Muscle layer of colon (tissue), 2 donors: Measurements from ENCODE around the gene PRXL2B.

Experiments
- H3K27ac ChIP-seq: one replicate; pipeline ENCODE4 v1.7.0; 2013; ENCODE audit warnings: low read depth, mild to moderate bottlenecking, low read length, moderate library complexity
- H3K27me3 ChIP-seq, 2 donors: one replicate each; pipeline ENCODE4 v1.7.0; 2013; ENCODE audit warnings: low read length in 2 of 2, mild to moderate bottlenecking in 2 of 2; ENCODE audit not compliant: insufficient read depth in 2 of 2, control insufficient read depth in 1 of 2
- H3K36me3 ChIP-seq: one replicate; pipeline ENCODE4 v1.7.0; 2013; ENCODE audit warnings: mild to moderate bottlenecking, low read length; ENCODE audit not compliant: insufficient read depth
- H3K4me1 ChIP-seq: one replicate; pipeline ENCODE4 v1.7.0; 2013; ENCODE audit warnings: mild to moderate bottlenecking, low read length; ENCODE audit not compliant: insufficient read depth
- H3K4me3 ChIP-seq, 2 donors: one replicate each; pipeline ENCODE4 v1.7.0; 2013; ENCODE audit warnings: low read length in 2 of 2, low read depth in 1 of 2, mild to moderate bottlenecking in 1 of 2, moderate library complexity in 1 of 2
- H3K9ac ChIP-seq: one replicate; pipeline ENCODE4 v1.7.0; 2013; ENCODE audit warnings: low read length
- H3K9me3 ChIP-seq: one replicate; pipeline ENCODE4 v1.7.0; 2013; ENCODE audit warnings: mild to moderate bottlenecking, low read length
- donor health status: abdominal sarcoma.
- donor health status: Adenocarcinoma of cecum.

Gene PRXL2B

DNA sequence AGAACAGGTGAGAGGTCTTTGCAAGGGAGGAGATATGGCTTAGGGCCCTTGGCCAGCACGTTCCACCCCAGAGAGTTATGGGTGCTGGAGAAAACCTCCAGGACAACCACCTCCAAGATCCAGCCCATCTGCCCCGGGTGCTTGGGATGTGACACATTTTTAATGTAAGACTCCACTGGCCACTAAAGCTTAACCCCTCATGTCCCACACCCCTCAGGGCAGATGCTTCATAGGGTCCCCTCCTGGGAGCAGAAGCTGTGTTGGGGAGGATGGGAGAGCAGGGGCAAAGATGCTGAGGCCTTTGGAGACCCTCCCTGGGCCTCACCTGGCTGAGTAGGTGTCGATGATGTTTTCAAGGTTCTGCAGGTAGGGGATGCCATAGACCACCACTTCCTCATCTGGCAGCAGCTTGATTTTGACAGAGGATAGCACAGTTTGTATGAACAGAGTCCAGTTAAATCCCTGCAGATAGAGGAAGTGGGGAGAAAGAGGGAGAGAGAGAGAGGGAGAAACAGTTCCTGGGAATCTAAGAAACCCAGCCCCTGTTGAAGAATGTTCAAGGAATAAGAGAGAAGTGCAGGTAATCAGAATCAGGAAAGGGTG is 11.9 kb downstream of the PRXL2B start:
- H3K36me3 ChIP-seq = no peaks in the 10 kb centered on the region
- no peak overlapping the region for H3K9ac ChIP-seq
- H3K27me3 ChIP-seq = peaks cover 0 to 9% of the 10 kb centered on the region in 2 donors
- peaks cover 5% of the 10 kb centered on the region for H3K9me3 ChIP-seq
- H3K4me1 ChIP-seq = no peaks in the 10 kb centered on the region
- no peak overlapping the region for H3K4me3 ChIP-seq
- no peak overlapping the region for H3K27ac ChIP-seq

DNA sequence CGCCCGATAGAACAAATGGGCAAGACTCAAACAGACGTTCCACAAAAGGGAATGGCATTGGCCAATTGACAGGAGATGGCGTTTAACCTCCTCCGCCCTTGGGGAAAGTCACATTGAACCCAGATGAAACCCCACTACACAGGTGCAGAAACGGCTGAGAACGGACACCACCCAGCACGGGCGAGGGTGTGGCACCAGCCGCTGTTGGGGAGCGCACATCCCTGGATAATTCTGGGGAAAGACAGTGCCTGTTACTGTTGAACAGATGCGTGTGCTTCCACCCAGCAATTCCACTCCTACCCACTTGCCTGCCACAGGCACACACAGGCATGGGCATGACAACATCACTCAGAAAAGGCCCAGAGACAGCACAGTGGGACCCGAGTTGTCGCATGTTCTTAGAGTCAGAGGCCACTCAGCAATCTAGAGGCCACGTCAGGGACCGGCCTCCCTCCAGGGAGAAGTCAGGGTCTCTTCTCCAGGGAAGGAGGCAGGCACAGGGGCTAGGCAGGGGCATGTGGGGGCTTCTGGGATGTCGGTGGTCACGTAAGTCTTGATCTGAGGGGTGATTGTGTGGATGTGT is 15.2 kb downstream of the PRXL2B start:
- peaks cover 5% of the 10 kb centered on the region for H3K9me3 ChIP-seq
- no peaks in the 10 kb centered on the region for H3K36me3 ChIP-seq
- no peak overlapping the region for H3K4me3 ChIP-seq
- H3K27ac ChIP-seq = no peak overlapping the region
- no peaks in the 10 kb centered on the region for H3K4me1 ChIP-seq
- peaks cover 0 to 9% of the 10 kb centered on the region in 2 donors for H3K27me3 ChIP-seq
- H3K9ac ChIP-seq = no peak overlapping the region

DNA sequence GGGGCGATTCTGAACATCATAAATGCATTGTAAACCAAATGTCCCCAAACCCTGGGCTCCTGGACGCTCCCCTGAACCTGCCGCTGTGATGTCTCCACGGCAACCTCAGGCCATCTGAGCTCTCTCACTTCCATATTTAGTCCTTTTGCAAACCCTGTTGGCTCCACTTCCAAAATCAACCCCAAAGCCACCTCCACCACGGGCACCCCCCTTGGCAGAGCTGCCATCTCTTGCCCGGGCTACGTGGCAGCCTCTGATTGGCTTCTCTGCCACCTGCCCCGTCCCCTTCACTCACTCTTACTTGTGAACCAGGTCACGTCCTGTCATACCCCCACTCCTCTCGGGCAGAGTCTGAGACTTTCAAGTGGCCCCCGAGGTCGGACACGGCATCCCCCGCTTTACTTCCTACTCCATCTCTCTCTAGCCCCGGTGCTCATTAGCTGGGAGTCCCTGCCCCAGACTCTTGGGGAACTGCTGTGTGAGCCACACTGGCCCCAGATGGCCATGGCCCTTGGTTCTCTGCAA is 15.8 kb downstream of the PRXL2B start:
- H3K4me1 ChIP-seq = no peaks in the 10 kb centered on the region
- H3K27ac ChIP-seq = no peak overlapping the region
- H3K4me3 ChIP-seq = no peak overlapping the region
- H3K27me3 ChIP-seq = peaks cover 0 to 11% of the 10 kb centered on the region in 2 donors
- H3K9me3 ChIP-seq = peaks cover 5% of the 10 kb centered on the region
- H3K36me3 ChIP-seq = no peaks in the 10 kb centered on the region
- no peak overlapping the region for H3K9ac ChIP-seq

DNA sequence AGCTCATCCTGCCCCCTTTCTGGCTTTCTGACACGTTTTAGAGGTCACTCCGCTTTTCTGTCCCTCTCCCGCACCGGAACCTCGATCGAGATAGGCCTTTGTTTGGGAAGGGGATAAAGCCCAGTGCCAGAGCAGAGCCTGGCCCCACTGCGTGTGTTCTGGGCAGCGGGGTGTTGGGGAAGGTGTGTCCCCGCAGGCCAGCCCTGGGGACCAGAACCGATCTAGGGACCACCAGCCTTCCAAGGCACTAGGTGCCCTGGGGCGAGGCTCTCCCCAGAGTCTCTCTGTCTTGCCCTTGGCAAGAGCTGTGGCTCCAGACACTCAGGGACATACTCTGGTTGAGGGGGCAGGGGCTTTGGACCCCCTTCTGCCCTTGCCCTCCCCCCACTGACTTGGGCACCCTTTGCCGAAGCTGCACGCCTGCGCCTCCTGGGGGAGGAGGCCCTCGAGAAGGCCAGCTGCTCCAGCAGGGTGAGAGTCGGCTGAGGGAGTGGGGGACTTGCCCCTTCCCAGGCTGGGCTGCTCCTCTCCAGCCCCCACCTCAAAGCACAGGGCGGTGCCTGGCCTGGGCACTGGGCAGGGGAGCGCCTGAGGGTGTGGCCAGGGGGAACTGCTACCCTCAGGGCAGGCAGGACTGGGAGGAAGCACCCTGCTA is 16.4 kb downstream of the PRXL2B start:
- peaks cover 0 to 11% of the 10 kb centered on the region in 2 donors for H3K27me3 ChIP-seq
- H3K27ac ChIP-seq = no peak overlapping the region
- no peak overlapping the region for H3K9ac ChIP-seq
- H3K4me3 ChIP-seq = no peak overlapping the region
- no peaks in the 10 kb centered on the region for H3K4me1 ChIP-seq
- H3K36me3 ChIP-seq = no peaks in the 10 kb centered on the region
- H3K9me3 ChIP-seq = peaks cover 5% of the 10 kb centered on the region

DNA sequence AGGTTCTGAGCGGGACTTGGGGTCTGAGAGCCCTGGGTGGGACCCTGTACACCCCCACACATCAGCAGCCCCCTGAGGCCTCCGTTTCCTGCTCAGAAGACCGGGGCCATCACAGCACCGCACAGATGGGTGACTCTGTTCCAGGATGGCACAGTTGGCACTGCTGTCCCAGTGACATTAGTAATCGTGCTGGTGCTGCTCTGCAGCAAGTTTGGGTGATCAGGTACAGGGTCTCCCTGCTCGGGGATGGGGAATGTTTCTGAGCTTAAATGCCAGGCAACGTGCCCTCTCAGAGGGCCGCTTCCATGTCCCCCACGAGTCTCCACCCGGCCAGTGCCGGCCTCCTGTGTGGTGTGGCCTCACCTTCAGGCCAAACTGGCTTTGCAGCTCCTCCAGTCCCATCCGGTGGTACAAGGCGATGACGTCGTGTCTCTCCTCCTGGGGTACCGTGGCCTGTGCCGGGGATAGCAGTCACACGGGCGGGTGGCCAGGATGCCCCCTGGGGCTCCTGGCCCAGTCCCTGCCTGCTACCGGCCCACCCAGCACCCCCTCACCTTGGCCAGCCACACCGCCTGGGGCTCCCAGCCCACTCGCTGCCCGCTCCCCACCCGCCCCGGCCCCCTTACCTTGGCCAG is 17.1 kb downstream of the PRXL2B start:
- Histone ChIP-seq H3K9me3 (peaks cover 5% of the 10 kb centered on the region), H3K27ac (no peak overlapping the region), H3K4me3 (no peak overlapping the region), H3K9ac (no peak overlapping the region), H3K36me3 (no peaks in the 10 kb centered on the region), H3K27me3 (peaks cover 0 to 11% of the 10 kb centered on the region in 2 donors), H3K4me1 (no peaks in the 10 kb centered on the region)

DNA sequence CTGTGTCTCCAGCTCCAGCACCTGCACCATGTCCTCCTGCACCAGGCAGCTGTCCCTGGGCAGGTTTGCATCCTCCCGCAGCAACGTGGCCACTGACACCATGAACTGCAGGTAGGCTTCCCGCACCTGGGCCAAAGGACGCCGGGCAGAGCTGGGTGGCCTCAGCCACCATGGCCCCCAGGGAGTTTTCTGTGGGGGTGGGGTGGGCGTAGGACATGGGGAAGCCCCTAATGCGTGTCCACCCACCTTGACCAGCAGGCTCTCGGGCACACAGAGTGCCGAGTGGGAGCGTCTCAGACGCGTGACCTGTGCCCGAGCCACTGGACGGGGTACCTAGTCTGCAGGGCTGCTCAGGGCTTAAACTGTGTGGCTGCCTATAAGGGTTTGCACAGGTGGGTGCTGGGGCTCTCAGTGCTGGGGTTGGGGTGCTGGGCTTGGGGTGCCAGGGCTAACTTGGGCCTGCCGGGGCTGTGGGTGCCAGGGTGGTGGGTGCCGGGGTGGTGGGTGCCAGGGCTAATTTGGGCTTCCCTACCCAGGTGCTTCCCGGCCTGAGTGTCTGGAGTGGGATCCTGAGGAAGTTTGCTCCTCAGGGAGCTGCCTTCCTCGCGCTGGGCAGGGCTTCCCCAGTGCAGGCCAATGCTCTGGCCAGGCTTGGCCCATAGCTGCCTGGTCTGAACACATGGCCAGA is 17.7 kb downstream of the PRXL2B start:
- Histone ChIP-seq H3K9ac (no peak overlapping the region), H3K9me3 (peaks cover 5% of the 10 kb centered on the region), H3K36me3 (no peaks in the 10 kb centered on the region), H3K4me3 (no peak overlapping the region), H3K4me1 (no peaks in the 10 kb centered on the region), H3K27me3 (peaks cover 0 to 11% of the 10 kb centered on the region in 2 donors), H3K27ac (no peak overlapping the region)

DNA sequence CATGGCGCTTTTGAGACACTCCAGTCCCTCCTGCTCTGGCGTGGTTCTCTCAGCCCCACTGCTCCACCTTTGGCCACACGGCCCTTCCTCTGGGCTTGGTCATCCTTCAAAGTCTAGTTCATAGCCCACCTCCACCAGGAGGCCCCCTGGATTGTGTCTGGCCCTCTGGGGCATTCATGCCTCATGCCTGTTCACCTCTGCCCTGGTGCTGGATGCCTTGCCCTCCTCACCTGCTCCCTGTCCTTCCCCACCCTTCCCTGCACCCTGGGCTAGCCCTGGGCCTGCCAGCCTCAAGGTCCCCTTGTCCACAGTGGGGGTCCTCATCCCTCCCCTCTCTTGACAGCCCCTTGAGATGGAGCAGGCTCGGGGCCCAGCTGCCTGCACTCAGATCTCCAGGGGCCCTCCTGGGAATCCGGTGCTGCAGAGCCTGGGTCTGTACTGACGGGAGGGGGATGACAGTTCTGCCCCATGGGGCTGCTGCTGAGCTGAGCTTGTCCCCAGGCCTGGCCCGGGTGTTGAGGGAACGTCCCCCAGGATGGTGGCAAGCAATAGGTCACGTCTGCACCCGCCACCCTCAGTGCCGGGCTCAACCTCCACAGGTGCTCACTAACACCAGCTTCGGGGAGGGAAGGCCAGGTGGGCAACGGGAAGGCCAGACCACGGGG is 18.4 kb downstream of the PRXL2B start:
- H3K27me3 ChIP-seq = peaks cover 0 to 15% of the 10 kb centered on the region in 2 donors
- no peak overlapping the region for H3K9ac ChIP-seq
- no peaks in the 10 kb centered on the region for H3K4me1 ChIP-seq
- H3K4me3 ChIP-seq = no peak overlapping the region
- no peaks in the 10 kb centered on the region for H3K36me3 ChIP-seq
- peaks cover 5% of the 10 kb centered on the region for H3K9me3 ChIP-seq
- no peak overlapping the region for H3K27ac ChIP-seq

DNA sequence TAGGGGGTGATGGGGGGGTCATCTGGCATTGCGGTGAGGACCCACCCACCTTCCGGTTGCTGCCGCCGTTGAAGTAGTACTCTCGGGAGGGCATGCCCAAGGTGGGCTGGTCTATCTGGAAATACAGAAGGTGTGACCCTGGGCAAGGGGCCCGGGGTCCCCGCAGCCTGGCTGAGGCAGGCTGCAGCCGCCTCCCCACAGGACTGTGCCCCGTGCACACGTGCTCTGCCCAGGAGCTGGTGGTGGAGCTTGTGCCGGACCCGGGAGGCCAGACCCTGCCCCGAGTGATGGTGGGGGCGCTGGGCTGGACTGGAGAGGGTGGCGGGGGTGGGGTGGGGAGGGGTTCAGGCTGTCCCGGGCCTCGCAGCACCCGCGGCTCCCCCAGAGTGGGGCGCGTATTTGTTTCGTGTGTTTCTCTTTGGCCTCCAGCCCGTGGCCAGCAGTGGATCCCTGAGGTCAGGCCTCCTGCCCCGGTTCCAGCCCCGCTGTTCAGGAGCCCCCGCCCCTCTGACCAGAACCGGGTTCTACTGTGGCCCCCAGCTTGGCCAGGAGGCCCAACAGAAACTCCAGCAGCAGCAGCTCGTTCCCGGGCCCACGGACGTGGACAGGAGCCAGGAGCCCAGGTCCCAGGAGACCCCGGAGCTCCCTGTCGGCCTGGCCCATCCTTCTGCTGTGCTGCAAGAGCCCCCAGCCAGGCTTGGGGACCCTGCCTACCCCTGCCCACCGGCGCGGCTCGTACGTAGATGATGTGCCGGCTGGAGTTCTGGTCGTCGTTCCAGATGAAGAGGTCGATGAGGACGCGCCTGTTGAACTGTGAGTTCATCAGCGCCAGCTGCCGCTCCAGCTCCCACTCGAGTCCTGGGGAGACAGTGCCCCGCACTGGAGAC is 19.2 kb downstream of the PRXL2B start:
- peaks cover 5% of the 10 kb centered on the region for H3K9me3 ChIP-seq
- H3K27me3 ChIP-seq = peaks cover 0 to 15% of the 10 kb centered on the region in 2 donors
- no peak overlapping the region for H3K9ac ChIP-seq
- H3K27ac ChIP-seq = no peak overlapping the region
- H3K36me3 ChIP-seq = no peaks in the 10 kb centered on the region
- no peaks in the 10 kb centered on the region for H3K4me1 ChIP-seq
- no peak overlapping the region for H3K4me3 ChIP-seq

DNA sequence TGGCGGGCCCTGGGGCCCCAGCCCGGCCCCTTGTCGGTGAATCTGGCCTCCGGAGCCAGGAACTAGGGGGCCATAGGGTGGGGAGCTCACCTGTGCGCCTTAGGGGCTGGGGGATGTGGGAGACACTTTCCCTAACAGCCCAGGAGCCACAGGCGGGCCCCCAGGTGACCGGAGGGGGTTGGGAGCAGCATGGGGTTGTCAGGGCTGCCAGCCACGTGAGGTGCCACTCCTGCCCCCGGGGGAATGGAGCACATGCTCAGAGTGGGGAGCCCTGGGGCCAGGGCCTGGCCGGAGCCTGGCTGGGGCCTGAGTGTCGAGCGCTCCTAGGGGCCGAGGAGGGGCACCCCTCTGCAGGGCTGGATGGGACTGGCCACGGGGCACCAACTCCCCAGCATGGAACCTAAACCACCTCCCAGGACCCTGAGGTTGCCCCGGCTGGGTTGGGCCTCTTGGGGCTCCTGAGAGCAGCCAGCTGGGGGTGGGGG is 19.9 kb downstream of the PRXL2B start:
- Histone ChIP-seq H3K27ac (no peak overlapping the region), H3K4me3 (no peak overlapping the region), H3K27me3 (peaks cover 0 to 16% of the 10 kb centered on the region in 2 donors), H3K36me3 (no peaks in the 10 kb centered on the region), H3K4me1 (no peaks in the 10 kb centered on the region), H3K9me3 (peaks cover 1% of the 10 kb centered on the region), H3K9ac (no peak overlapping the region)
